H1 (cell line): ENCODE measurements around the gene ARHGAP15. TPM values are rescaled to one million over a fixed set of nuclear protein-coding genes. Genes with fewer than 3 reads are reported as not detected.

ENCODE experiments used
- CHD7 ChIP-seq: fragments of 300-600 bp; sonication (generic); IDR thresholded peaks from 2 replicates; pipeline ENCODE4 v1.7.1; 2012; ENCODE audit warnings: low read length, moderate library complexity, mild to moderate bottlenecking, inconsistent platforms; ENCODE audit not compliant: insufficient replicate concordance
- CTCF ChIP-seq, 3 experiments: IDR thresholded peaks; 1 replicate in 2 of 3; 2 replicates in 1 of 3; pipeline versions ENCODE4 v1.5.1 to v1.6.1; 2011; ENCODE audit warnings: low read length in 3 of 3, mild to moderate bottlenecking in 3 of 3, inconsistent platforms in 2 of 3, low read depth in 1 of 3, moderate library complexity in 1 of 3; ENCODE audit not compliant: insufficient read depth in 1 of 3; ENCODE audit errors: control extremely low read depth in 1 of 3
- EP300 ChIP-seq, 2 experiments: IDR thresholded peaks; 1 replicate in 1 of 2; 2 replicates in 1 of 2; pipeline ENCODE4 v1.6.1; 2011 to 2012; ENCODE audit warnings: low read depth in 2 of 2, low read length in 2 of 2, mild to moderate bottlenecking in 2 of 2, borderline replicate concordance in 1 of 2, inconsistent platforms in 1 of 2, moderate library complexity in 1 of 2
- polyA plus RNA-seq, 7 experiments: library from polyadenylated mRNA; depleted of rRNA in 3 of 7; stranded (reverse) in 5 of 7; unstranded in 2 of 7; fragments of >200 nt in 5 of 7; fragments of 200-250 nt in 2 of 7; gene quantifications; 1 replicate in 5 of 7; 2 replicates in 1 of 7; 4 replicates in 1 of 7; pipeline versions ENCODE4 v1.2.1 to v1.2.3, GENCODE V29; 2011 to 2013; ENCODE audit warnings: missing spikeins in 2 of 7, mixed read lengths in 2 of 7
- total RNA-seq: library from RNA; stranded (reverse); fragmentation: NEBNext Ultra II Directional; extraction: Animal tissue kit (Norgen Biotek cat#: 25700); gene quantifications from 2 replicates; pipeline ENCODE4 v1.2.1, GENCODE V29; 2021
- TF ChIP-seq, protein P1 (sequence below): IDR thresholded peaks from 2 replicates; pipeline ENCODE4 v1.6.1; 2011; ENCODE audit warnings: low read length, improper control_type of control experiment

ARHGAP15 gene
- total and polyA plus RNA-seq, 2 of the 8 experiments (the other 6 are each of a cell fraction or from before 2014, with no cell fraction given), result not detected

GRCh38 chr2:143204062-143204461 lies 74.8 kb downstream of the ARHGAP15 start (continued):
- no peak for TF ChIP-seq CHD7
- TF ChIP-seq CTCF (IDR thresholded peaks at IDR 0.05; ENCODE audit: control extremely low read depth in 1 of 3, insufficient read depth in 1 of 3, low read depth in 1 of 3, low read length in 3 of 3), result no peak
- TF ChIP-seq EP300 (IDR thresholded peaks at IDR 0.05; ENCODE audit: borderline replicate concordance in 1 of 2, low read depth in 2 of 2, low read length in 2 of 2), result no peak
- TF ChIP-seq, protein P1, sequence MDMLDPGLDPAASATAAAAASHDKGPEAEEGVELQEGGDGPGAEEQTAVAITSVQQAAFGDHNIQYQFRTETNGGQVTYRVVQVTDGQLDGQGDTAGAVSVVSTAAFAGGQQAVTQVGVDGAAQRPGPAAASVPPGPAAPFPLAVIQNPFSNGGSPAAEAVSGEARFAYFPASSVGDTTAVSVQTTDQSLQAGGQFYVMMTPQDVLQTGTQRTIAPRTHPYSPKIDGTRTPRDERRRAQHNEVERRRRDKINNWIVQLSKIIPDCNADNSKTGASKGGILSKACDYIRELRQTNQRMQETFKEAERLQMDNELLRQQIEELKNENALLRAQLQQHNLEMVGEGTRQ, result no peak
